ENCODE results near the gene BSND.

DNA sequence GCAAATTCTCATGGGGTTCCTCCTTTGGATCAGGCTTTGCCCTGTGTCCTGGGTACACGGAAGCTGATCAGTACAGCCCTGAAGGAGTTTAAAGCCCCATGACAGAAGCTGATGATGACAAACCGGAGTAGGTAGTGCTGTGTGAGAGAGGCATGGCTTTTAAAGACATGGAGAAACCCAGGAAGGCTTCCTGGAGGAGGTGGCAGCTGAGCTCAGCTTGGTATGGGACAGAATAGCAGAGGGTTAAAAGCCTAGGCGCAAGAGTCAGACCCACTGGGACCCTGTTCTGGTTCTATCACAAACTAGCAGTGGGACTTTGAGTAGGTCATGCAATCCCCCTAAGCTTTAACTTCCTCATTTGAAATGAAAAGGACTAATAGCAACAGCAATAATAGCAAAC is 12.2 kb upstream of the BSND start:
- TF ChIP-seq CTCF (IDR thresholded peaks at IDR 0.05; ENCODE audit: poor library complexity, severe bottlenecking) (no peak), EP300 (conservative IDR thresholded peaks at IDR 0.05; ENCODE audit: poor library complexity, severe bottlenecking) (no peak)

Data from neural cell (in vitro differentiated cells).